SU-DHL-6 (cell line): Measurements from ENCODE around the gene F11R.
"Not testable (repeated sequence)": the region's sequence is repeated elsewhere in the genome, so short reads cannot be mapped to it uniquely, and the experiment has no call there.

ENCODE experiments used
- H2AFZ ChIP-seq: fragments of 200-600 bp; sonication (generic); 2 replicates; pipeline ENCODE4 v1.6.1; 2014; ENCODE audit warnings: low read depth, mild to moderate bottlenecking, moderate library complexity, mixed read lengths, antibody characterized with exemption, low read length; ENCODE audit not compliant: severe bottlenecking
- H3F3A ChIP-seq: fragments of 200-600 bp; shearing (Covaris generic); 2 replicates; pipeline ENCODE4 v1.6.0; 2016; ENCODE audit warnings: antibody characterized with exemption, mild to moderate bottlenecking; ENCODE audit not compliant: insufficient read depth
- H3K27ac ChIP-seq: fragments of 200-600 bp; sonication (generic); 2 replicates; pipeline ENCODE4 v1.5.1; 2016; ENCODE audit warnings: low read depth, mild to moderate bottlenecking, low read length, moderate library complexity, mixed read lengths
- H3K27me3 ChIP-seq: fragments of 200-600 bp; sonication (generic), shearing (Covaris generic); 2 replicates; pipeline ENCODE4 v1.6.0; 2014; ENCODE audit warnings: mild to moderate bottlenecking, low read length
- H3K36me3 ChIP-seq: fragments of 200-600 bp; sonication (generic); 2 replicates; pipeline ENCODE4 v1.6.1; 2014; ENCODE audit warnings: mild to moderate bottlenecking, low read length, mixed read lengths
- H3K4me2 ChIP-seq: fragments of 300-600, 200-600 bp; shearing (Covaris generic), sonication (generic); 2 replicates; pipeline ENCODE4 v1.6.0; 2014; ENCODE audit warnings: low read length, low read depth, mild to moderate bottlenecking; ENCODE audit not compliant: poor library complexity, severe bottlenecking
- H3K4me3 ChIP-seq: fragments of 200-600 bp; sonication (generic); 2 replicates; pipeline ENCODE4 v1.5.1; 2014; ENCODE audit warnings: antibody characterized with exemption, low read length, mild to moderate bottlenecking, mixed read lengths; ENCODE audit not compliant: insufficient read depth, poor library complexity, severe bottlenecking
- H3K79me2 ChIP-seq: fragments of 200-600 bp; sonication (generic); 2 replicates; pipeline ENCODE4 v1.6.1; 2014; ENCODE audit warnings: mild to moderate bottlenecking, low read length, moderate library complexity; ENCODE audit not compliant: insufficient read depth
- H3K9ac ChIP-seq: fragments of 200-600 bp; sonication (generic); 2 replicates; pipeline ENCODE4 v1.7.0; 2014; ENCODE audit warnings: mild to moderate bottlenecking, low read length
- H3K9me2 ChIP-seq: fragments of 200-600 bp; sonication (generic); replicated peaks from 2 replicates; pipeline ENCODE4 v1.6.1; 2014; ENCODE audit warnings: low read length; ENCODE audit not compliant: insufficient read depth
- H3K9me3 ChIP-seq: fragments of 200-600 bp; sonication (generic); 2 replicates; pipeline ENCODE4 v1.6.1; 2014; ENCODE audit warnings: low read length, mixed read lengths; ENCODE audit not compliant: insufficient read depth
- H4K20me1 ChIP-seq: fragments of 200-600 bp; sonication (generic); 2 replicates; pipeline ENCODE4 v1.6.1; 2014; ENCODE audit warnings: low read depth, mild to moderate bottlenecking, antibody characterized with exemption, low read length, moderate library complexity, mixed read lengths
- CTCF ChIP-seq: fragments of 200-600 bp; sonication (generic); IDR thresholded peaks from one replicate; pipeline ENCODE4 v1.5.1; 2017; ENCODE audit warnings: antibody characterized with exemption, mild to moderate bottlenecking, low read length, moderate library complexity; ENCODE audit not compliant: insufficient read depth, poor library complexity, severe bottlenecking
- EZH2phosphoT487 ChIP-seq: fragments of 200-600 bp; sonication (generic), shearing (Covaris generic); conservative IDR thresholded peaks from 2 replicates; pipeline ENCODE4 v1.6.1; 2018; ENCODE audit warnings: mild to moderate bottlenecking, antibody characterized with exemption, low read length, moderate library complexity, mixed read lengths

Gene F11R

GRCh38 chr1:161018631-161018930 lies 2.4 kb downstream of the F11R start:
- Histone ChIP-seq H3K4me3 (no peak overlapping the region), H3K4me2 (no peak overlapping the region), H3K79me2 (no peaks in the 10 kb centered on the region), H3K9ac (no peak overlapping the region), H4K20me1 (no peaks in the 10 kb centered on the region), H3F3A (peaks cover 21% of the 10 kb centered on the region), H3K27me3 (0 out of 2 replicates have a peak, but pooled peaks cover 3% of the 10 kb centered on the region), H3K36me3 (no peaks in the 10 kb centered on the region), H2AFZ (no peak overlapping the region), H3K27ac (no peak overlapping the region), H3K9me3 (no peaks in the 10 kb centered on the region), H3K9me2 (no peaks in the 10 kb centered on the region)
- TF ChIP-seq EZH2phosphoT487 (no peak), CTCF (no peak)

- Histone ChIP-seq H3K36me3 (no peaks in the 10 kb centered on the region), H3K79me2 (no peaks in the 10 kb centered on the region), H3K9ac (no peak overlapping the region), H3K27me3 (0 out of 2 replicates have a peak, but pooled peaks cover 3% of the 10 kb centered on the region), H3K9me2 (no peaks in the 10 kb centered on the region), H3K4me3 (no peak overlapping the region), H3F3A (peaks cover 21% of the 10 kb centered on the region), H3K27ac (no peak overlapping the region), H3K9me3 (no peaks in the 10 kb centered on the region), H2AFZ (no peak overlapping the region), H3K4me2 (no peak overlapping the region), H4K20me1 (no peaks in the 10 kb centered on the region)
- TF ChIP-seq EZH2phosphoT487 = no peak
- no peak for TF ChIP-seq CTCF
Measured at GRCh38 chr1:161017756-161018630, 3.0 kb downstream of the F11R start.

- peaks cover 17% of the 10 kb centered on the region for H3F3A ChIP-seq
- H3K9ac ChIP-seq, H3K27ac ChIP-seq: not testable (repeated sequence)
Measured at GRCh38 chr1:161017181-161017580, 3.8 kb downstream of the F11R start.

DNA sequence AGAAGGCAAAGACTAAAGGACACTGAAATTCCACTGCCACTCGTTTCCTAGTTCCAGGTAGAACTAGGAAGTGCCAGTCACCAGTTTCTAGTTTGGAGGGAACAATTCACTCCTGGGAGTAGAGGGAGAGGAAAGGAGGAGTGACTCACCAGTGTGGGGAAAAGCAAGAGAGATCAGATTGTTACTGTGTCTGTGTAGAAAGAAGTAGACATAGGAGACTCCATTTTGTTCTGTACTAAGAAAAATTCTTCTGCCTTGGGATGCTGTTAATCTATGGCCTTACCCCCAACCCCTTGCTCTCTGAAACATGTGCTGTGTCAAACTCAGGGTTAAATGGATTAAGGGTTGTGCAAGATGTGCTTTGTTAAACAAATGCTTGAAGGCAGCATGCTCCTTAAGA lies 4.3 kb downstream of the F11R start:
- H3K9ac ChIP-seq, H3K4me2 ChIP-seq, H3K4me3 ChIP-seq, H4K20me1 ChIP-seq, H3K79me2 ChIP-seq, H2AFZ ChIP-seq, H3K27me3 ChIP-seq, H3K27ac ChIP-seq, H3K9me2 ChIP-seq, H3K9me3 ChIP-seq, H3K36me3 ChIP-seq: not testable (repeated sequence)
- H3F3A ChIP-seq = peaks cover 12% of the 10 kb centered on the region; the same call in 1 of the 2 replicates

More at GRCh38 chr1:161017181-161017580, 3.8 kb downstream of the F11R start:
- not testable (repeated sequence) for H2AFZ ChIP-seq, H3K9me3 ChIP-seq, H3K4me2 ChIP-seq, H3K27me3 ChIP-seq, H3K36me3 ChIP-seq, H3K79me2 ChIP-seq, H3K4me3 ChIP-seq, H4K20me1 ChIP-seq, H3K9me2 ChIP-seq
